Epithelial cell of prostate (primary cell): ENCODE data around the gene PTPRG.

Experiments used
- DNase-seq: peaks from one replicate; pipeline ENCODE4 v3.0.0-alpha.2; 2011; ENCODE audit warnings: low read depth, low spot score
- H3K27ac ChIP-seq: fragments of 450-650 bp; 2 replicates; pipeline ENCODE4 v1.5.1; 2017; ENCODE audit warnings: mild to moderate bottlenecking

The PTPRG gene

GRCh38 chr3:62178032-62178431, 616.7 kb downstream of the PTPRG start:
- DNase-seq, result no peak
- H3K27ac ChIP-seq, result no peak overlapping the region

- DNase-seq, result no peak
- H3K27ac ChIP-seq, result no peak overlapping the region
Observed at GRCh38 chr3:62178739-62179600, 617.6 kb downstream of the PTPRG start.

GRCh38 chr3:62180514-62180913, 619.1 kb downstream of the PTPRG start:
- no peak for DNase-seq
- no peak overlapping the region for H3K27ac ChIP-seq

- no peak for DNase-seq
- H3K27ac ChIP-seq, result no peak overlapping the region
Observed at GRCh38 chr3:62183087-62183486, 621.7 kb downstream of the PTPRG start.

- H3K27ac ChIP-seq, result no peak overlapping the region
- no peak for DNase-seq
Observed at GRCh38 chr3:62183969-62184368, 622.6 kb downstream of the PTPRG start.

GRCh38 chr3:62184559-62184958, 623.2 kb downstream of the PTPRG start:
- no peak for DNase-seq
- no peak overlapping the region for H3K27ac ChIP-seq

GRCh38 chr3:62187022-62187431, 625.7 kb downstream of the PTPRG start:
- H3K27ac ChIP-seq, result no peak overlapping the region
- no peak for DNase-seq

DNA sequence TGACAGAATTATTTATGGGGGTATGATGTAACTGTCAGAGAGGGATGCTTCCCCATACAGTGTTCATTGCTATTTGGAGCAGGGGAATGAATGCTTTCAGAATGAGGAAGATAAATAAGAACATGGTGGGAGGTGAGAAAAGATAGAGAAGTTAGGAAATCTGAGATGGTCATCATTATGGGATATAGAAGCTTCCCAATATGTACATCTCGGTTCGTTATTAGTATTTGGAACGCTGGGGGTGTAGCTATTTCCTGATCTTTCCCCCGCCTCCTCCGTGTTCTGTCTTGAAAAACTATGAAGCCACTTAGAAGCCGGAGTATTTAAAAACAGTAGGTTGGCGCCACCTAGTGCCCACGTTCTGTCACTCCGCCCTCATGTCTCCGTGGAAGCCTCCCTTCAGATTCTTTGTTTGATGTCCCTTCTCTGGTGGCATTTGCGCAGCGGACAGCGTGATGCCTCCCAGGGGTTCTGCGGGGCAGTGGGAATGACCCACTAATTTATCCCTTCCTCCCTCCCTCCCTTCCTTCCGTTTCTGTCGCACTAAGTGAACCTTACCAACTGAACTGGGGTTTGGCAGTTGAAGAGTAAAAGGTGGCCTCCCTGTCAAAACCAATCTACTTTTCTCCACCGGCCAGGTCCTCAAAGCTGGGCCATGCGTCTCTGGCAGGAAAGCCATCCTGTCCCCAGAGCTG, 627.5 kb downstream of the PTPRG start:
- DNase-seq, result peak; percentile 8
- no peak overlapping the region for H3K27ac ChIP-seq

- DNase-seq, result no peak
- H3K27ac ChIP-seq, result no peak overlapping the region
Observed at GRCh38 chr3:62189376-62189698, 628.0 kb downstream of the PTPRG start.

- no peak for DNase-seq
- H3K27ac ChIP-seq, result no peak overlapping the region
Observed at GRCh38 chr3:62192891-62193290, 631.5 kb downstream of the PTPRG start.

DNA sequence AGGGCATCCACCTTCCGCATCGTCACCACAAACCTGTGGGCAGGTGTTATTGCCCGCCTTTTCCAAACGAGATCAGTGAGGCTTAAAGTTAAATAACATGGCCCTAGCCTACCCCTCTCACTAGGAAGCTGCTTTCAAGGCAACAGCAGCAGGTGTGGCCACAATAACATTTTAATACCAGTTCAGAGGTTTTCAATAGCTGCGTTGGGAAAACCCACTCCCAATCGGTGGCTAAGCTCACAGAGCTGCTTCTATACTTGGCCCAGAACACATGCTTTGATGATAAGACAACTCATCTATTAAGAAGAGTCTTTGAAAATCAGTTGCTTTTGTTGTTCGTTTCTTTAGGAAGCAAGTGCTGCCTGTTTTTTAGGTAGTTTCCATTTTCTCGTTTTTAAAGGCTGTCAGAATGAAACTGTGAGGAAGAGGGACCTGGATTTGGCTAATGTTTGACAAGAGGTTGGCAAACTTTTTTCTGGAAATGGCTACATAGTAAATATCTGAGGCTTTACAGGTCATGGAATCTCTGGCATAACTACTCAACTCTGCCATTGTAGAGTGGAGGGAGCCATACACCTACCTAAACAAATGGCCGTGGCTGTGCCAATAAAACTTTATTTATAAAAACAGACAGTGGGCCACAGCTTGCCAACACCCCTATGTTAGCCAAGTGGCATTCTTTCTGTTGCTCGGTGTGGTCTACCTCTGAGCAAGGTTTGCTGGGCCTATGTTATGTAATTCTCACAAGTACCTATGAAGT, 632.4 kb downstream of the PTPRG start:
- H3K27ac ChIP-seq, result no peak overlapping the region
- no peak for DNase-seq

- no peak overlapping the region for H3K27ac ChIP-seq
- no peak for DNase-seq
Observed at GRCh38 chr3:62197350-62198012, 636.1 kb downstream of the PTPRG start.

- DNase-seq, result no peak
- H3K27ac ChIP-seq, result no peak overlapping the region
Observed at GRCh38 chr3:62199126-62199525, 637.8 kb downstream of the PTPRG start.

GRCh38 chr3:62201438-62202035, 640.2 kb downstream of the PTPRG start:
- no peak for DNase-seq
- H3K27ac ChIP-seq, result no peak overlapping the region

DNA sequence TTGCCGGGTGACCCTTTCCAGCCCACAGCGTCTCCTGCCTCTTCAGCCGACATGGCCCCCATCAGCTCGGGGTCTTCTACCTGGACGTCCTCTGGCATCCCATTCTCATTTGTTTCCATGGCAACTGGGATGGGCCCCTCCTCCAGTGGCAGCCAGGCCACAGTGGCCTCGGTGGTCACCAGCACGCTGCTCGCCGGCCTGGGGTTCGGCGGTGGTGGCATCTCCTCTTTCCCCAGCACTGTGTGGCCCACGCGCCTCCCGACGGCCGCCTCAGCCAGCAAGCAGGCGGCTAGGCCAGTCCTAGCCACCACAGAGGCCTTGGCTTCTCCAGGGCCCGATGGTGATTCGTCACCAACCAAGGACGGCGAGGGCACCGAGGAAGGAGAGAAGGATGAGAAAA, 641.8 kb downstream of the PTPRG start:
- no peak for DNase-seq
- H3K27ac ChIP-seq, result no peak overlapping the region

DNA sequence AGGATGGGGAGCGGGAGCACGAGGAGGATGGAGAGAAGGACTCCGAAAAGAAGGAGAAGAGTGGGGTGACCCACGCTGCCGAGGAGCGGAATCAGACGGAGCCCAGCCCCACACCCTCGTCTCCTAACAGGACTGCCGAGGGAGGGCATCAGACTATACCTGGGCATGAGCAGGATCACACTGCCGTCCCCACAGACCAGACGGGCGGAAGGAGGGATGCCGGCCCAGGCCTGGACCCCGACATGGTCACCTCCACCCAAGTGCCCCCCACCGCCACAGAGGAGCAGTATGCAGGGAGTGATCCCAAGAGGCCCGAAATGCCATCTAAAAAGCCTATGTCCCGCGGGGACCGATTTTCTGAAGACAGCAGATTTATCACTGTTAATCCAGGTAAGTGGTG, 642.2 kb downstream of the PTPRG start:
- no peak for DNase-seq
- no peak overlapping the region for H3K27ac ChIP-seq

GRCh38 chr3:62207197-62207596, 645.8 kb downstream of the PTPRG start:
- no peak overlapping the region for H3K27ac ChIP-seq
- no peak for DNase-seq

DNA sequence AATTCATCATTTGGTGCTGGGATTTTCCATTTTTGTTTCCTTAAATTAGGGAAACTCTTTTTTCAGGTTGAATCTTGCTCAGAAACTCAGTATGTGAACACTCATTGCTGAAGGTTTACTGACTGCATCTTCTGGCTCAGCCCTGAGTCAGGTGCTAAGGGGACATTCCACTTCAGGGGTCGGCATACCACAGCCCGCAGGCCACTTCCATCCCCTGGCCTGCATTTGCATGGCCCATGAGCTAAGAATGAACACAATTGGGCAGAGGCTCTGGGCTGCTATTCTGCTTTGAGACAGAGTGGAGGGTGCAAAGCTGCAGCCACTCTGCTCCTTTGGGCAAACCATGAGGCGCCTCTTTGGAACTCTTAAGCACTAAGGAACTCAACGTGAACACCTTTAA, 647.0 kb downstream of the PTPRG start:
- no peak for DNase-seq
- H3K27ac ChIP-seq, result no peak overlapping the region

GRCh38 chr3:62209101-62209500, 647.7 kb downstream of the PTPRG start:
- no peak for DNase-seq
- H3K27ac ChIP-seq, result no peak overlapping the region

DNA sequence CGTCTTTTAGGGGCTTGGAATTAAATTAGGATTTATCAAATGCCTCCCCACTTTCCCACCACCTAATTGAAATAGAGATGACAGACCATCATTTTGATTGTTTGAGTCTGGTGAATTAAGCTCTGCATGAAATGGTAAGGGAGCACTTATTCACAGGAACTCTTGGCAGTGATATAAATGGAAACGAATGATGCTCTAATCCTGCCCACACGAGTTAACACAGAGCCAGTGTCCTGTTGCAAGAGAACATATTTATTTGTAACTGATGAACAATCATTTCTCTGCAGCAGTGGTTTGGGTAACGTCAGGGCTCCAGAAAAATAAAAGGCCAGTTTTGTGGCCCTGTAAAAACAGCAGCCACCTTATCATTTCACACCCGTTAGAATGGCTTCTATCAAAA, 648.6 kb downstream of the PTPRG start:
- no peak for DNase-seq
- H3K27ac ChIP-seq, result no peak overlapping the region
